Measurements from ENCODE around the gene IFNLR1.
A peak's percentile ranks its signal among the peaks of the same experiment; 100 is the strongest.

IFNLR1 gene

DNA sequence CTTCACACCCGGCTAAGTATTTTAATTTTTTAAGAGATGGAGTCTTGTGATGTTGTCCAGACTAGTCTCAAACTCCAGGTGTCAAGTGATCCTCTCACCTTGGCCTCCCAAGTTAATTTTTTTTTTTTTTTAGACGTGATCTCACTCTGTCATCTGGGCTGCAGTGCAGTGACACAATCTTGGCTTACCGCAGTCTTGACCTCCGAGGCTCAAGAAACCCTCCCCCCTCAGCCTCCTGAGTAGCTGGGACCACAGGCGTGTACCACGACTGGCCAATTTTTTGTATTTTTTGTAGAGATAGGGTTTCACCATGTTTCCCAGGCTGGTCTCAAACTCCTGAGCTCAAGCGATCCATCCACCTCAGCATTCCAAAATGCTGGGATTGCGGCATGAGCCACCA lies 11.7 kb upstream of the IFNLR1 start:
- H3K9ac ChIP-seq (ENCODE audit: low read depth, low read length), result no peak overlapping the region
- H3K9me3 ChIP-seq (ENCODE audit: control insufficient read depth, insufficient read depth, low read length), result no peaks in the 10 kb centered on the region
- no peaks in the 10 kb centered on the region; the same call in 1 of the 2 replicates for H3K4me1 ChIP-seq (ENCODE audit: insufficient read depth, low read length)
- no peaks in the 10 kb centered on the region for H3K36me3 ChIP-seq (ENCODE audit: insufficient read depth, low read length)

DNA sequence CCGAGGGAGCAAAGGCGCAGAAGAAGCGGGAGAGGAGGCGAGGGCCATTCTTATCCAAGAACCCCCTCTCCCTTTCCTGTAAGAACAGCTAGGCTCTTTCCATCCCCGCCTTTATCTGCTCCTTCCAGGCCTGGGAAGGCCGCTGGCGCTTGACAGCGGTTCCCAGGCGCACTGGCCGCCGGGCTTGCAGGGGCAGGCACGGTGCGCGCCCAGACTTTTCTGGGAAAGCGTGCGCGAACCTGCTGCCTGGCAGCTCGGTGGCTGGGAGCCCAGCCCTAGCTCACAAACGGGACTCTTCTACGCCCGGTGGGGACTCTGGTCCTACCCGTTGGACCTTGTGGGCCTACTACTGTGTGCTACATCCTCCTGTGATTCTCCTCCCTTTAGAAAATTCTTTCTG lies 8.8 kb upstream of the IFNLR1 start:
- no peaks in the 10 kb centered on the region for H3K36me3 ChIP-seq (ENCODE audit: insufficient read depth, low read length)
- no peaks in the 10 kb centered on the region for H3K4me1 ChIP-seq (ENCODE audit: insufficient read depth, low read length)
- H3K9me3 ChIP-seq (ENCODE audit: control insufficient read depth, insufficient read depth, low read length), result no peaks in the 10 kb centered on the region
- no peak overlapping the region for H3K9ac ChIP-seq (ENCODE audit: low read depth, low read length)

GRCh38 chr1:24195136-24195535 lies 8.0 kb upstream of the IFNLR1 start:
- no peaks in the 10 kb centered on the region for H3K4me1 ChIP-seq (ENCODE audit: insufficient read depth, low read length)
- no peaks in the 10 kb centered on the region for H3K9me3 ChIP-seq (ENCODE audit: control insufficient read depth, insufficient read depth, low read length)
- H3K36me3 ChIP-seq (ENCODE audit: insufficient read depth, low read length), result no peaks in the 10 kb centered on the region
- no peak overlapping the region for H3K9ac ChIP-seq (ENCODE audit: low read depth, low read length)

DNA sequence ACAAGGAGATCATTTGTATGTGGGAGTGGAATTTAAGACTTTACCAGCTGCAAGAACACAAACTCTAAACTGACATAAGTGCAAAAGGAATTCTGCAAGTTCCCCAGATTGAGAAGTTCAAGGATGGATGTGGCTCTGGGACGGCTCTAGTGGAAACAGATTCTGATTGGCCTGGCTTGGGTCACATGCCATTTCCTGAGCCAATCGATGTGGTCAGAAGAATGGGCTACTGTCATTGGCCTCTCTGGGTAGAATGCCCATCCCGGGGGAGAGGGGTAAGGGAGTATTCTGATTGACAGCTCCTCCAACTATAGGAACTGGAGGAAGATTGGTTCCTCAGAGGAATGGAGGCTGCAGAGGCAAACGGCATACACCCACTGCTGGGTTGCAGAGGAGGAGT lies 6.0 kb upstream of the IFNLR1 start:
- no peaks in the 10 kb centered on the region for H3K9me3 ChIP-seq (ENCODE audit: control insufficient read depth, insufficient read depth, low read length)
- peaks cover 5% of the 10 kb centered on the region; the same call in 1 of the 2 replicates for H3K4me1 ChIP-seq (ENCODE audit: insufficient read depth, low read length)
- H3K36me3 ChIP-seq (ENCODE audit: insufficient read depth, low read length), result no peaks in the 10 kb centered on the region
- H3K9ac ChIP-seq (ENCODE audit: low read depth, low read length), result no peak overlapping the region

DNA sequence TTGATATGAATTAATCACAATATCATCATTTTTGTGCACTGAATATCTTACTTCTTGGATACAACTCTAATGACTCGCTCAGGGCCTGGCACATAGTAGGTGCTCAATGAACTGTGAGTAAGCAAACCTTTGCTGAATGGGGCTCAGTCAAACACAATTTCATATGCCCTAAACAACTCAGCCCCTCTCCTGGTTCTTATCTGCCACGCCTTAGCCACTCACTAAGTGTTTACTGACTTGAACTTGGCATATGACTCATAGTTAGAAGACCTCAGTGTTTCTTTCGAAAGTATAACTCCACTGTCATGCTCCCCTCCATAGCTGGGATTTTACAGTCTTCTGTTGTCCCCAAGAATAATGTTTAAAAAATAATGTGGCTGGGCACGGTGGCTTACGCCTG lies 4.8 kb upstream of the IFNLR1 start:
- Histone ChIP-seq H3K9ac (ENCODE audit: low read depth, low read length) (no peak overlapping the region), H3K4me1 (ENCODE audit: insufficient read depth, low read length) (peaks cover 5% of the 10 kb centered on the region; the same call in 1 of the 2 replicates), H3K9me3 (ENCODE audit: control insufficient read depth, insufficient read depth, low read length) (no peaks in the 10 kb centered on the region), H3K36me3 (ENCODE audit: insufficient read depth, low read length) (no peaks in the 10 kb centered on the region)

DNA sequence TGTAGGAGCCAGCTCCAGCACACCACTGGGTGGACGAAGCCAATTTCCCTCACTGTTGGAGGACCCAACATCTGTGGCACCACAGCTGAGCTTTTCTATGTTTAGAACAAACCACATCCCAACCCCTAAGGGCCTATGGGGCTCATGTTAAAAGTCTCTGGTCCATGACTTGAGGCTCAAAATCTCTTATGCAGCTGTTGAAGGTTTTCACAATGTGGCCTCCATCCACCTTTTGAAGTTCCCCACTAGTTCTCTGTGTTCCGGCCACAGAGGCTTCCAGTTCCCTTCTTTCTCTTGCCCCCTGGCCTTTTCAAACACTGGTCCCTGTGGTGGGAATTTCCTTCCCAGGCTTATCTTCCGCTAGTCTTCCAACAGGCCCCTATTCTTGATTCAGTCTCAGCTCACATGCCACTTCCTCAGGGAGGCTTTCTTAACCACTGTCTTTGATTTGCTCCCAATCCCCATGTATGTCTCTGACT lies 3.9 kb upstream of the IFNLR1 start:
- H3K9ac ChIP-seq (ENCODE audit: low read depth, low read length), result no peak overlapping the region
- H3K36me3 ChIP-seq (ENCODE audit: insufficient read depth, low read length), result no peaks in the 10 kb centered on the region
- H3K9me3 ChIP-seq (ENCODE audit: control insufficient read depth, insufficient read depth, low read length), result no peaks in the 10 kb centered on the region
- H3K4me1 ChIP-seq (ENCODE audit: insufficient read depth, low read length), result peaks cover 5% of the 10 kb centered on the region; the same call in 1 of the 2 replicates

GRCh38 chr1:24189528-24189927 lies 2.4 kb upstream of the IFNLR1 start:
- no peaks in the 10 kb centered on the region for H3K36me3 ChIP-seq (ENCODE audit: insufficient read depth, low read length)
- peaks cover 5% of the 10 kb centered on the region; the same call in 1 of the 2 replicates for H3K4me1 ChIP-seq (ENCODE audit: insufficient read depth, low read length)
- no peak overlapping the region for H3K9ac ChIP-seq (ENCODE audit: low read depth, low read length)
- no peaks in the 10 kb centered on the region for H3K9me3 ChIP-seq (ENCODE audit: control insufficient read depth, insufficient read depth, low read length)

DNA sequence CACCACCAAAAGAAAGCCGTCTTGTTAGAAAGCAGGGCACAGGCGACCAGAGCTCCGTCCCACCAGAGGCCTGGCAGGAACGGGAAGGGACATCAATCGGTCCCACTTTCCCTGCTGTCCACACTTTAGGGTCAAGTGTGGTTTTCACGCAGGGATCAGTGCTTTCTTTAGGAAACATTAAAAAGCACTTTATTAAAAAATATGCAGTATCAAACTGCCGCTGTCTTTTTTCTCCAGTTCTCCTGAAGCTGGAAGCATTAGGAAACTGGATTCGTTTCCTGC lies 437 bp downstream of the IFNLR1 start:
- H3K9me3 ChIP-seq (ENCODE audit: control insufficient read depth, insufficient read depth, low read length), result no peaks in the 10 kb centered on the region
- no peaks in the 10 kb centered on the region for H3K36me3 ChIP-seq (ENCODE audit: insufficient read depth, low read length)
- peaks cover 5% of the 10 kb centered on the region; the same call in 1 of the 2 replicates for H3K4me1 ChIP-seq (ENCODE audit: insufficient read depth, low read length)
- peak overlapping the region; percentile 89 for H3K9ac ChIP-seq (ENCODE audit: low read depth, low read length)

- no peaks in the 10 kb centered on the region for H3K36me3 ChIP-seq (ENCODE audit: insufficient read depth, low read length)
- H3K9ac ChIP-seq (ENCODE audit: low read depth, low read length), result peak overlapping the region; percentile 89
- H3K4me1 ChIP-seq (ENCODE audit: insufficient read depth, low read length), result peaks cover 5% of the 10 kb centered on the region; the same call in 1 of the 2 replicates
- H3K9me3 ChIP-seq (ENCODE audit: control insufficient read depth, insufficient read depth, low read length), result no peaks in the 10 kb centered on the region
Measured at GRCh38 chr1:24186031-24186710, 918 bp downstream of the IFNLR1 start.

DNA sequence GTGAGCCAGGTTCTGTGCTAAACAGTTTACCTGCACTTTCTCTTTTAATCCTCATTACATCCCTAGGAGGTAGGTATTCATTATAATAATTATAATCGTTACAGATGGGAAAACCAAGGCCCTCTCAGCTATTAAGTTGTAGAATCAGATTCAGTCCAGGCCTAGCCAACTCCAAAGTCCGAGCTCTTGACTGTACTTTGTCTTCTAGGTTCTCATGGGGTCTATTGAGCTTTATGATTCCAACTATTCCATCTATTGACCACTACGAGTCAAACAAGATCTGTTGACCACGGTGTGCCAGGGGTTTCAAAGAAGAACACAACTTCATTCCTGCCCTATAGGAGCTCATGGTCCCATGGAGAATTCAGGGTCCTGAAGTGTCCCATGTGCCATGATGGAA lies 2.0 kb downstream of the IFNLR1 start:
- H3K36me3 ChIP-seq (ENCODE audit: insufficient read depth, low read length), result no peaks in the 10 kb centered on the region
- no peaks in the 10 kb centered on the region for H3K9me3 ChIP-seq (ENCODE audit: control insufficient read depth, insufficient read depth, low read length)
- no peak overlapping the region for H3K9ac ChIP-seq (ENCODE audit: low read depth, low read length)
- peaks cover 5% of the 10 kb centered on the region; the same call in 1 of the 2 replicates for H3K4me1 ChIP-seq (ENCODE audit: insufficient read depth, low read length)

DNA sequence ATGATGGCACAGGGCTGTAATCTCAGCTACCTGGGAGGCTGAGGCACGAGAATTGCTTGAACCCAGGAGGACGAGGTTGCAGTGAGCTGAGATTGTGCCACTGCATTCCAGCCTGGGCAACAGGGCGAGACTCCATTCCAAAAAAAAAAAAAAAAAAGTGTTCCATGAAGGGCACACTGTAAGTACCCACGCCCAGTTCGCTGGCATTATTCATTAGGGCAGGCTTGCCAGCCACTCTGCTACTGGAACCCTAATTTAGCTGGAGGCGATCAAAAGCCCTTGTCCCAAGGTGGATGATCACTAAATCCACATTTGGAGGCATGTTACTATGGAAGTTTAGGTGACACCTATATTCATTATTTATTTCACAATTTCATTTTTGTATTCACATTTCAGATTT lies 5.0 kb downstream of the IFNLR1 start:
- H3K36me3 ChIP-seq (ENCODE audit: insufficient read depth, low read length), result no peaks in the 10 kb centered on the region
- H3K4me1 ChIP-seq (ENCODE audit: insufficient read depth, low read length), result no peaks in the 10 kb centered on the region; the same call in 1 of the 2 replicates
- H3K9me3 ChIP-seq (ENCODE audit: control insufficient read depth, insufficient read depth, low read length), result no peaks in the 10 kb centered on the region
- no peak overlapping the region for H3K9ac ChIP-seq (ENCODE audit: low read depth, low read length)

GRCh38 chr1:24181619-24182018 lies 5.5 kb downstream of the IFNLR1 start:
- Histone ChIP-seq H3K36me3 (ENCODE audit: insufficient read depth, low read length) (no peaks in the 10 kb centered on the region), H3K9me3 (ENCODE audit: control insufficient read depth, insufficient read depth, low read length) (no peaks in the 10 kb centered on the region), H3K4me1 (ENCODE audit: insufficient read depth, low read length) (no peaks in the 10 kb centered on the region; the same call in 1 of the 2 replicates), H3K9ac (ENCODE audit: low read depth, low read length) (no peak overlapping the region)

DNA sequence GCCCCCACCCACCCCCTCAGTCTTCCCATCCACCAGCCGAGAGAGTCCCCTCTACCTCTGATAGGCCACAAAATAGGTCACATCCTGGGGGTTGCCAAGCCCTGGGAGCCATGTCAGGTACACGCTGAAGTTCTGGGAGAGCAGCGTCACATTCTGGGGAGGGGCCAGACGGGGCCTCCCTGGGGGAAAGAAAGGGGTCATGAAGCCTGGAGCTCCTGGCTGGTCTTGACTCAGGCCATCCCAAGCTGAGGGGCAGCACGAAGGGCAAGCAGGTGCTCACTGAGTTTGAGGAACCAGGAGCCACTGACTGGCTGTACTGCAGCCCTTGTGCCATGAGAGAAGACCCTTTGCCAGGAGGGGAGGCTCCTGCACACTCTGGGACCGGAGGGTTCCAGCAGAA lies 6.4 kb downstream of the IFNLR1 start:
- no peak overlapping the region for H3K9ac ChIP-seq (ENCODE audit: low read depth, low read length)
- no peaks in the 10 kb centered on the region for H3K9me3 ChIP-seq (ENCODE audit: control insufficient read depth, insufficient read depth, low read length)
- H3K4me1 ChIP-seq (ENCODE audit: insufficient read depth, low read length), result no peaks in the 10 kb centered on the region
- H3K36me3 ChIP-seq (ENCODE audit: insufficient read depth, low read length), result no peaks in the 10 kb centered on the region

DNA sequence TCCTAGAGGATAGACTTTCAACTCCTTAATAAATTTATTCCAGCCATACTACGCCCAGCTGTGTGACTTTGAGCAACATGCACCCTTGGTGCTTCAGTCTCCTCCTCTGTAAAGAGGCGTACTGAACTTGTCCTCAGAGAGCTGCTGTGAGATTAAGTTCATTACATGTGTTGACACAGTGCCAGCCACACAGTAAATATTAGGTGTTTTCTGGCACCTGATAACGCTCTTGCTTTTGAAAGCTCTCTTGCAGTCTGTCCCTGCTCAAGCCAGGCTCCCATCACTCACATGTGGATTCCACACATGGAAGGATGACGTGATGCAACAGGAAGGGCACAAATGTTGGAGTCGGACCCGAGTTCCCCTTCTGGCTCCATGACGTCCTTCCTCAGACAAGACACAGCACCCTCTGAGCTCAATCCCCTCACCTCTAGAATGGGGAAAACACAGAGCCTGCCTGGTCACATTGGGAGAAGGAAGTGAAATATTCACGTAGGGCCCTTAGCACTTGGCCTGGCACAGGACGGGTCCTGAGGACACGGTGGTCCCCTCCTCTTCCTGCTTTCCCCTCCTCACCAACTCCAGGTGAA lies 7.7 kb downstream of the IFNLR1 start:
- Histone ChIP-seq H3K9ac (ENCODE audit: low read depth, low read length) (no peak overlapping the region), H3K4me1 (ENCODE audit: insufficient read depth, low read length) (no peaks in the 10 kb centered on the region), H3K9me3 (ENCODE audit: control insufficient read depth, insufficient read depth, low read length) (no peaks in the 10 kb centered on the region), H3K36me3 (ENCODE audit: insufficient read depth, low read length) (no peaks in the 10 kb centered on the region)

DNA sequence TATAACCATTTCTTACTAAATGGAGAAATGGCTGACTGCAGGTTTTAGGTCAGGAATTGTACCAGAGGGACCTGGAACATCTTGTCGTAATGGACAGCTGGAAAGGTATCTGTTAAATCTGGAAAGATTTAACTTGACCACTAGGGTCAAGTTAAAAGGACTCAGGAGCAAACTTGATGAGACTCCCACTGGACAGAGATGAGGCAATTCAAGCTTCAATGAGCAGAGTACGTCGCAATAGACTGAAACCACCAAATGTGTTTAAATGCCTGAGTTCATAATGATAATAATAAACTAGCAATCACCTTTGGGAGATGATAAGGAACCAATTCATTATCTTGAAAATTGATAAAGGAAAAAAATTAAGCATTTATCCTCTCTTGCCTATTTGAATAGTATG lies 8.7 kb downstream of the IFNLR1 start:
- Histone ChIP-seq H3K4me1 (ENCODE audit: insufficient read depth, low read length) (no peaks in the 10 kb centered on the region), H3K9ac (ENCODE audit: low read depth, low read length) (no peak overlapping the region), H3K36me3 (ENCODE audit: insufficient read depth, low read length) (no peaks in the 10 kb centered on the region), H3K9me3 (ENCODE audit: control insufficient read depth, insufficient read depth, low read length) (no peaks in the 10 kb centered on the region)
